SIG-M5 (cell line): Measurements from ENCODE around the gene ZNF433.

Experiments used
- DNase-seq: peaks from one replicate; lab custom pipeline; 2025; lab: John Stamatoyannopoulos, UW

ZNF433 gene

DNA sequence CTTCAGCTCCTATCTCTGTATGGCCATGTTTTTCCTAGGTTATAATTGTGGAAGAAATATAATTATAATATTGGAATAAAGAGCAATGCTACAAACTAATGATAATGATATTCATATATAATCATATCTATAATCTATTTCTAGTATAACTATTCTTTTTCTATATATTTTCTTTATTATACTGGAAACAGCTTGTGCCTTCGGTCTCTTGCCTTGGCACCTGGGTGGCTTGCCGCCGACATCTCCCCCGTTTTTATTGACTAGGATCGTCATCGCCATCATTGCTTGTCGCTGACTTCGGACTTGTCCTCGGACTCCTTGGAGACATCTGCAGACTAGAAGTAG is 46.4 kb downstream of the ZNF433 start:
- DNase-seq, result no peak

DNA sequence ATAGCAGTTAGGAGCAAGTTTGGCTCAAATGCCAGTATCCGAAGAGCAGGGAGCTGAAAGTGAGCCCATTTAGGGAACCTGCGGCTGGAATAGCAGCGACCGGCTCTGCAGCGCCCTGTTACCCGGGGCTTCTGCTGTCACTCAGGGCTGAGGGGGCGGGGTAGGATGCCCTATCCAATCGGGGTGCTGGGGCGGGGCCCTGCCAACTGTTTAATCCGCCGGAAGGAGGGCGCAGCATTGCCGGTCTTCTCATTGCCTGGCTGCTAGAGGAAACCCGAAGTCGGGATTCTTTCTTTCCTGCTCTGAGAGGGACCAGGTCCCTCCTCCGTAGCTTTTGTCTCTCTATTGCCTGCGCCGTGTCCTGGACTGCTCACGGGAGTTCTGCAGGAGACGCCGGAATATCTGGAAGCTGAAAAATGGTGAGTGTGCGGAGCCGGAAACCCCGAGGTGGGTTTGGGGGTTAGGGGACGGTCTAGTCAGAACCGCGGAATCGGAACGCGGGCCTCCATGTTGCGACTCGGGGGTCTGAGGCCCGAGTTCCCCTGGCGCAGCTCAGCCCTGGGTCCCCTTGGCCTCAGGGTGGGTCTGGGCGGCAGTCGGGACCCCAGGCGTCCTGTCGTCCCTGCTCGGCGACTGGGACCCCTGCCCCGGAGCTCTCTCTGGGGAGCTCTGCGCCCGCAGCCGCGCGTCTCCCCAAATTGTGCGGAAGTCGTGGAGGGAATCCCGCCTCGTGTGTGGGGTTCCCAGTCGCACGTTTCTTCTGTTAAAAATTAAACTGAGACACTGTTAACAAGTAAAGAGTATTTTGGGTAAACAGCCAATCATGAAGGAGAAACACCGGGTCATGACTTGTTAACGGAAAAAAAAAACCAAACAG is 47.8 kb downstream of the ZNF433 start:
- DNase-seq, result no peak

DNA sequence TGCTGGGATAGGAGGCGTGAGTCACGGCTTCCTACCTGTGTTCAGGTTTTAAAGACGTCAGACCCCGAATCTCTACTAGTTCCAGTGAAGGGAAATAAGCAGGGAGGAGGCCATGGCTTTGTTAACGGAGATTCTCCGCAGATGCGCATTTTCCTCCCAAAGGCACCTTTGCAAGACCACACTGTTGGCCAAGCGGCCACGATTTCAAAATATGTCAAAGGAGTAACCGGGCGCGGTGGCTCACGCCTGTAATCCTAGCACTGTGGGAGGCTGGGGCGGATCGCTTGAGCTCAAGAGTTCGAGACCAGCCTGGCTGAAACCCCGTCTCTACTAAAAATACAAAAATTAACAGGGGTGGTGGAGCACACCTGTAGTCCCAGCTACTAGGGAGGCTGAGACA is 48.7 kb downstream of the ZNF433 start:
- DNase-seq, result no peak

- no peak for DNase-seq
Measured at GRCh38 chr19:11984986-11985385, 50.5 kb downstream of the ZNF433 start.

GRCh38 chr19:11982526-11982925 is 53.0 kb downstream of the ZNF433 start:
- DNase-seq, result no peak

DNA sequence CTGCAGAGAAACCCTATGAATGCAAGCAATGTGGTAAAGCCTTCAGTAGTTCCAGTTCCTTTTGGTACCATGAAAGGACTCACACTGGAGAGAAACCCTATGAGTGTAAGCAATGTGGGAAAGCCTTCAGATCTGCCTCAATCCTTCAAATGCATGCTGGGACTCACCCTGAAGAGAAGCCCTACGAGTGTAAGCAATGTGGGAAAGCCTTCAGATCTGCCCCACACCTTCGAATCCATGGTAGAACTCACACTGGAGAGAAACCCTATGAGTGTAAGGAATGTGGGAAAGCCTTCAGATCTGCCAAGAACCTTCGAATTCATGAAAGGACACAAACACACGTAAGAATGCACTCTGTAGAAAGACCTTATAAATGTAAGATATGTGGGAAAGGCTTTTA is 56.0 kb downstream of the ZNF433 start:
- no peak for DNase-seq

GRCh38 chr19:11978492-11979100 is 56.9 kb downstream of the ZNF433 start:
- DNase-seq, result no peak

- DNase-seq, result no peak
Measured at GRCh38 chr19:11973019-11973810, 62.3 kb downstream of the ZNF433 start.

DNA sequence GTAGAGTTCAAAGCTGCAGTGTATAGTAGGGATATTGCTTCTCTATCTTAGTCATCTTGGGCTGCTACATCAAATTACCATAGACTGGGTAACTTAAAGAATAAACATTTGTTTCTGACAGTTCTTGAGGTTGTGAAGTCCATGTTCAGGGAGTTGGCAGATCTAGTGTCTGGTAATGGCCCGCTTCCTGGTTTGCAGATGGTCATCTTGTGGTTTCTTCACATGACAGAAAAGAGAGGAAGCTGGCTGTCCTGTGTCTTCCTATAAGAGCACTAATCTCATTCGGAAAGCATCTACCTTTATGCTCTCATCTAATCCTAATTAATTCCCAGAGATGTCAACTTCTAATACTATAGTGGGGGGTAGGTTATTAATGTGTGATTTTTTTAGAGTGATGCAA is 64.4 kb downstream of the ZNF433 start:
- no peak for DNase-seq

- DNase-seq, result no peak
Measured at GRCh38 chr19:11970174-11970573, 65.3 kb downstream of the ZNF433 start.

DNA sequence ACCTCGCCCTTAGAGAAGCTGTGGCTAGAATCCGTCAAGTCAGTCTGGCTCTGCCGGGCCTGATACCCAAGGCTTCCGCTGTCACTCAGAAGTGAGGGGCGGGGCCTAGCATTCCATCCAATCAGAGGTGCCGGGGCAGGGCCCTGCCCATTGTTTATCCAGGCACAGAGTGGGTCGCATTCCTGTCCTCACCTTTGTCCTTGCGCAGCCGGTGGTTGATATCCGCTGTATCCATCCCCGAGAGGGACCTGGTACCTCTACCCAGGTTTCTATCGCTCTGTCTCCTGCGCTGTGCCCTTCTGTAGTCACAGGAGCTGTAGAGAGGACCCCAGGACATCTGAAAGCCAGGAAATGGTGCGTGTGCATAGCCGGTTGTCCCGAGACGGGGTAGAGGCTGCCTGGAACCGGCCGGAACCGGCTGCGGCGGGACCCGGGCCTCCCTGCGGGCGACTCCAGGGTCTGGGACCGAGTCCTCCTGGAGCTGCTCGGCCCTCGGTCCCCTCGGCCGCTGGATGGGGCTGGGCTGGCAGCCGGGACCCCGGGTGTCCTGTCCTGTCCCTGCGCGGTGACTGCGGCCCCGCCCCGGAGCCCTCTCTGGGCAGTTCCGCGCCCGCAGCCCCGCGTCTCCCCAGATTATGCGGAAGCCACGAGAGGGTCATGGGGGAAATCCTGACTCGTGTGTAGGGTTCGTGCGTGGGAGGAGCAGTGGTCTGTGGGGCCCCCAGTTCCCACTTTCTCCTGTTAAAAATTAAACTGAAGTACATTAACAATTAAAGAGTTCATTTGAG is 70.4 kb downstream of the ZNF433 start, which contains the start of gene ZNF763:
ZNF763 (plus strand) TSS at position 183 of the 788 bp plus-strand sequence; CDS start at position 352, 169 bp downstream.
- DNase-seq, result no peak
